Liver (tissue), 9 donors: Measurements from ENCODE around the gene CD300LB. TPM values are rescaled to one million over a fixed set of nuclear protein-coding genes. Genes with fewer than 3 reads are reported as not detected.

Experiments used
- DNase-seq: peaks from one replicate; pipeline ENCODE4 v3.0.0-alpha.2; 2017; ENCODE audit warnings: low spot score
- H3K27ac ChIP-seq, 2 donors: one replicate each; pipeline ENCODE4 v1.7.0; 2013; ENCODE audit warnings: inconsistent platforms in 2 of 2, low read length in 2 of 2, control low read depth in 1 of 2, low read depth in 1 of 2, mild to moderate bottlenecking in 1 of 2
- H3K27me3 ChIP-seq, 4 donors: one replicate each; pipeline versions ENCODE4 v1.6.1 to v1.7.0; 2013; ENCODE audit warnings: low read length in 3 of 4, inconsistent platforms in 1 of 4, mild to moderate bottlenecking in 1 of 4, moderate library complexity in 1 of 4; ENCODE audit not compliant: control insufficient read depth in 4 of 4, insufficient read depth in 4 of 4
- H3K36me3 ChIP-seq, 4 donors: one replicate each; pipeline versions ENCODE4 v1.6.1 to v1.7.0; 2013; ENCODE audit warnings: low read length in 3 of 4, mild to moderate bottlenecking in 3 of 4, low read depth in 1 of 4, moderate library complexity in 1 of 4; ENCODE audit not compliant: control insufficient read depth in 4 of 4, insufficient read depth in 3 of 4
- H3K4me1 ChIP-seq, 4 donors: one replicate each; pipeline versions ENCODE4 v1.6.1 to v1.7.0; 2013; ENCODE audit warnings: low read length in 3 of 4, mild to moderate bottlenecking in 3 of 4, moderate library complexity in 1 of 4; ENCODE audit not compliant: control insufficient read depth in 4 of 4, insufficient read depth in 4 of 4
- H3K4me3 ChIP-seq, 3 donors: one replicate each; pipeline versions ENCODE4 v1.6.1 to v1.7.0; 2013; ENCODE audit warnings: low read length in 3 of 3, control low read depth in 1 of 3, low read depth in 1 of 3, mild to moderate bottlenecking in 1 of 3
- H3K9ac ChIP-seq, 2 donors: one replicate each; pipeline ENCODE4 v1.7.0; 2013; ENCODE audit warnings: low read length in 2 of 2, mild to moderate bottlenecking in 2 of 2, moderate library complexity in 2 of 2, control low read depth in 1 of 2, low read depth in 1 of 2
- H3K9me3 ChIP-seq, 4 donors: one replicate each; pipeline versions ENCODE4 v1.6.1 to v1.7.0; 2013; ENCODE audit warnings: low read length in 3 of 4; ENCODE audit not compliant: control insufficient read depth in 4 of 4
- ATF3 ChIP-seq: IDR thresholded peaks from 2 replicates; pipeline ENCODE4 v1.6.1; 2016; ENCODE audit warnings: antibody characterized with exemption
- CTCF ChIP-seq: fragments of 150-350 bp; IDR thresholded peaks from 2 replicates; pipeline ENCODE4 v1.5.1; 2017; ENCODE audit warnings: improper control_type of control experiment, low read depth, low read length; ENCODE audit not compliant: missing input control
- EGR1 ChIP-seq, 2 donors: IDR thresholded peaks; 2 replicates each; pipeline ENCODE4 v1.6.1; 2016 to 2018; ENCODE audit warnings: antibody characterized with exemption in 2 of 2, low read depth in 2 of 2
- FOXA1 ChIP-seq: IDR thresholded peaks from 2 replicates; pipeline ENCODE4 v1.6.1; 2016; ENCODE audit warnings: antibody characterized with exemption
- FOXA2 ChIP-seq: IDR thresholded peaks from 2 replicates; pipeline ENCODE4 v1.6.1; 2016; ENCODE audit warnings: antibody characterized with exemption
- GABPA ChIP-seq, 2 donors: IDR thresholded peaks in 1 of 2; conservative IDR thresholded peaks in 1 of 2; 2 replicates each; pipeline ENCODE4 v1.6.1; 2016; ENCODE audit warnings: antibody characterized with exemption in 2 of 2, mild to moderate bottlenecking in 1 of 2, moderate library complexity in 1 of 2
- HNF4A ChIP-seq, 2 donors: conservative IDR thresholded peaks; 2 replicates each; pipeline ENCODE4 v1.6.1; 2016; ENCODE audit warnings: antibody characterized with exemption in 2 of 2, mild to moderate bottlenecking in 2 of 2
- HNF4G ChIP-seq: IDR thresholded peaks from 2 replicates; pipeline ENCODE4 v1.6.1; 2016; ENCODE audit warnings: antibody characterized with exemption
- NR2F2 ChIP-seq: IDR thresholded peaks from 2 replicates; pipeline ENCODE4 v1.6.1; 2016; ENCODE audit warnings: antibody characterized with exemption
- RAD21 ChIP-seq, 2 donors: IDR thresholded peaks; 2 replicates each; pipeline ENCODE4 v1.6.1; 2016; ENCODE audit warnings: antibody characterized with exemption in 2 of 2, mild to moderate bottlenecking in 2 of 2
- RXRA ChIP-seq, 2 donors: IDR thresholded peaks; 2 replicates each; pipeline ENCODE4 v1.6.1; 2017 to 2018; ENCODE audit warnings: antibody characterized with exemption in 2 of 2, mild to moderate bottlenecking in 1 of 2
- SP1 ChIP-seq: IDR thresholded peaks from 2 replicates; pipeline ENCODE4 v1.6.1; 2018; ENCODE audit warnings: antibody characterized with exemption, mild to moderate bottlenecking
- TAF1 ChIP-seq: conservative IDR thresholded peaks from 2 replicates; pipeline ENCODE4 v1.6.1; 2016; ENCODE audit warnings: antibody characterized with exemption, mild to moderate bottlenecking
- WGBS: extraction: QIAGEN DNeasy Blood & Tissue Kit; methylation state at CpG from one replicate; pipeline ENCODE4 v1.1.7; 2013; 5-methylcytosine and 5-hydroxymethylcytosine counted together
- polyA plus RNA-seq, 2 donors: library from polyadenylated mRNA; stranded (reverse) in 1 of 2; unstranded in 1 of 2; fragments of 200-250 nt in 1 of 2; fragments of >200 nt in 1 of 2; fragmentation: Nextera tagmentation in 1 of 2; extraction: Ambion mirVana in 1 of 2; gene quantifications; one replicate each; pipeline versions ENCODE4 v1.2.1 to v1.2.3, GENCODE V29; 2013 to 2015
- total RNA-seq, 2 donors: library from RNA; depleted of rRNA; stranded (reverse); fragments of >200 nt; gene quantifications; one replicate each; pipeline ENCODE4 v1.2.3, GENCODE V29; 2014
- donor health status: healthy.
- donor health status: healthy.
- donor health status: healthy.
- donor health status: healthy.
- donor health status: healthy.

The CD300LB gene
- total and polyA plus RNA-seq, 4 donors = 0.08 to 0.33 (median 0.09) TPM; not detected in 1

GRCh38 chr17:74527756-74528155, 3.5 kb downstream of the CD300LB start:
- H3K27ac ChIP-seq = no peak overlapping the region
- TF ChIP-seq RAD21 (IDR thresholded peaks at IDR 0.05) (no peak), ATF3 (no peak), FOXA2 (no peak), NR2F2 (no peak), TAF1 (no peak), HNF4A (conservative IDR thresholded peaks at IDR 0.05) (no peak), CTCF (no peak), GABPA (IDR thresholded peaks at IDR 0.05 in 1 of 2, conservative IDR thresholded peaks at IDR 0.05 in 1 of 2) (no peak), SP1 (no peak)
- H3K27me3 ChIP-seq = peaks cover 0 to 3% (median 0%) of the 10 kb centered on the region in 4 donors
- WGBS = 83% methylated on average over 8 of the region's 8 CpGs
- H3K4me1 ChIP-seq = no peaks in the 10 kb centered on the region
- no peaks in the 10 kb centered on the region for H3K36me3 ChIP-seq
- no peak overlapping the region for H3K9ac ChIP-seq
- H3K9me3 ChIP-seq = no peaks in the 10 kb centered on the region
- DNase-seq = no peak
- no peak overlapping the region for H3K4me3 ChIP-seq

GRCh38 chr17:74527081-74527480, 4.2 kb downstream of the CD300LB start:
- TF ChIP-seq FOXA2 (no peak), RXRA (IDR thresholded peaks at IDR 0.05) (no peak), ATF3 (no peak), FOXA1 (no peak), TAF1 (no peak)

GRCh38 chr17:74526681-74527080, 4.6 kb downstream of the CD300LB start:
- Histone ChIP-seq H3K4me1 (no peaks in the 10 kb centered on the region), H3K27me3 (peaks cover 0 to 3% (median 0%) of the 10 kb centered on the region in 4 donors), H3K36me3 (no peaks in the 10 kb centered on the region), H3K9me3 (no peaks in the 10 kb centered on the region), H3K27ac (no peak overlapping the region), H3K4me3 (no peak overlapping the region), H3K9ac (no peak overlapping the region)
- no peak for TF ChIP-seq NR2F2
- no peak for TF ChIP-seq TAF1
- no peak for TF ChIP-seq GABPA (IDR thresholded peaks at IDR 0.05 in 1 of 2, conservative IDR thresholded peaks at IDR 0.05 in 1 of 2)
- TF ChIP-seq HNF4G = no peak
- no peak for TF ChIP-seq FOXA2
- TF ChIP-seq CTCF = no peak
- TF ChIP-seq EGR1 (IDR thresholded peaks at IDR 0.05; ENCODE audit: low read depth in 2 of 2) = no peak
- no peak for TF ChIP-seq FOXA1
- no peak for TF ChIP-seq ATF3
- no peak for TF ChIP-seq RAD21 (IDR thresholded peaks at IDR 0.05)
- no peak for TF ChIP-seq SP1
- DNase-seq = no peak
- 50% methylated on average over 3 of the region's 3 CpGs for WGBS

More at GRCh38 chr17:74527081-74527480, 4.2 kb downstream of the CD300LB start:
- Histone ChIP-seq H3K9me3 (no peaks in the 10 kb centered on the region), H3K27ac (no peak overlapping the region), H3K36me3 (no peaks in the 10 kb centered on the region), H3K4me1 (no peaks in the 10 kb centered on the region), H3K9ac (no peak overlapping the region), H3K27me3 (peaks cover 0 to 3% (median 0%) of the 10 kb centered on the region in 4 donors), H3K4me3 (no peak overlapping the region)
- 84% methylated on average over 5 of the region's 5 CpGs for WGBS
- peak; percentile 8 for DNase-seq
